ENCODE results near the gene FOXP1.

The FOXP1 gene

GRCh38 chr3:71415681-71416122 is 167.8 kb downstream of the FOXP1 start:
- no peak for TF ChIP-seq CTCF (IDR thresholded peaks at IDR 0.05; ENCODE audit: low read depth, low read length)
- H3K4me3 ChIP-seq (replicated peaks in 1 of 2; ENCODE audit: low read depth in 2 of 2, low read length in 2 of 2): no peak overlapping the region
- no peak for DNase-seq (ENCODE audit: low read depth in 2 of 2)

- no peak overlapping the region for H3K4me3 ChIP-seq (replicated peaks in 1 of 2; ENCODE audit: low read depth in 2 of 2, low read length in 2 of 2)
- TF ChIP-seq CTCF (IDR thresholded peaks at IDR 0.05; ENCODE audit: low read depth, low read length): no peak
- no peak for DNase-seq (ENCODE audit: low read depth in 2 of 2)
Observed at GRCh38 chr3:71414189-71414927, 169.2 kb downstream of the FOXP1 start.

GRCh38 chr3:71413572-71413971 is 170.0 kb downstream of the FOXP1 start:
- no peak overlapping the region for H3K4me3 ChIP-seq (replicated peaks in 1 of 2; ENCODE audit: low read depth in 2 of 2, low read length in 2 of 2)
- DNase-seq (ENCODE audit: low read depth in 2 of 2): no peak
- no peak for TF ChIP-seq CTCF (IDR thresholded peaks at IDR 0.05; ENCODE audit: low read depth, low read length)

- TF ChIP-seq CTCF (IDR thresholded peaks at IDR 0.05; ENCODE audit: low read depth, low read length): no peak
- H3K4me3 ChIP-seq (replicated peaks in 1 of 2; ENCODE audit: low read depth in 2 of 2, low read length in 2 of 2): no peak overlapping the region
Observed at GRCh38 chr3:71409352-71409751, 174.2 kb downstream of the FOXP1 start.

GRCh38 chr3:71408903-71409302 is 174.6 kb downstream of the FOXP1 start:
- TF ChIP-seq CTCF (IDR thresholded peaks at IDR 0.05; ENCODE audit: low read depth, low read length): no peak
- no peak for DNase-seq (ENCODE audit: low read depth in 2 of 2)
- H3K4me3 ChIP-seq (replicated peaks in 1 of 2; ENCODE audit: low read depth in 2 of 2, low read length in 2 of 2): no peak overlapping the region

More at GRCh38 chr3:71409352-71409751, 174.2 kb downstream of the FOXP1 start:
- DNase-seq (ENCODE audit: low read depth in 2 of 2): no peak

GRCh38 chr3:71407823-71408222 is 175.7 kb downstream of the FOXP1 start:
- no peak overlapping the region for H3K4me3 ChIP-seq (replicated peaks in 1 of 2; ENCODE audit: low read depth in 2 of 2, low read length in 2 of 2)
- no peak for DNase-seq (ENCODE audit: low read depth in 2 of 2)
- TF ChIP-seq CTCF (IDR thresholded peaks at IDR 0.05; ENCODE audit: low read depth, low read length): no peak

Data from cardiac fibroblast (primary cell).